ENCODE data around the gene CRY2.

DNA sequence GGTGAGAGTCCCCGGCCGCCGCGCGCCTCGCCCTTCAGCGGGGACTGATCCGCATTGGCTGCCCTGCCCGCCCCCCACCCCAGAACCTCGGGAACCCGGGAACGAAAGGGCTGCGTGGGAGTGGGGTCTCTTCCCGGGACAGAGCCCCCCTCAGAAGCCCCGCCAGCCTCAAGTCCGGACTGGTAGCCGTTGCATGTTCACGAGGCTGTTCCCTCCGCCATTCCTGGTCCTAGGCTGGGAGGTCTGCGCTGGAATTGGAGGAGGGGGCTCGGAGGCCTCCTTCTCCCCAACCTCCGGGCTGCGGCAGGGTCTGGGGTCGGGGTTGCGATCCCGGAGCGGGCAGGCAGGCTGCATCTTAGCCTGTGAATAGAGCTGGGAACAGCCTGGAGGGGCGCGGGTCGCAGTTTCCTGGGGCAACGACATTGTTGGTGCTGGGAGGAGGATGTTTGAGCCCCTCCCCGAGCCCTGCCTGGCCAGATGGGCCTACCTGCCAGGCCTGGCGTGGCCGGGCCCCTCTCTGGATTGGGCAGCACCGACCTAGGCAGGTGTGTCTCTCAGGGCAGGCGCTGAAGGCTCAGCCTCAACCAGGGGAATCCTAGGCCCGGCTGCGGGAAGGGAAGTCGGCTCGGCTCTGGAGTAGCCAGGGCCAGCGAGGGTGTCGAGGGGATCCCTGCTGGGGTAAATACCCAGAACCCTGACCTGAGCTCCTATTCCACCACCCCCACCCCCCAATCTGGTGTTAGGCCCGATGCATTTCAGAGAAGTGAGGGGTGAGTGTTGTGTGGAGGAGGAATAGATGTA, 38.8 kb downstream of the CRY2 start:
- TF ChIP-seq CTCF (IDR thresholded peaks at IDR 0.05) (no peak), ZFX (IDR thresholded peaks at IDR 0.05; ENCODE audit: borderline replicate concordance) (no peak)
